HCT116 (cell line): ENCODE results near the gene TM4SF4. TPM values are rescaled to one million over a fixed set of nuclear protein-coding genes. Genes with fewer than 3 reads are reported as not detected.

Experiments
- ATAC-seq: fragments of 200-7000 bp; cut with Tn5 transposase; 2 replicates; pipeline ENCODE4 v1.9.1; 2020; ENCODE audit warnings: mild to moderate bottlenecking, moderate library complexity
- BruUV-seq: library from RNA; stranded (reverse); fragments of 400-500 nt; replicated peaks from 2 replicates; lab custom pipeline; 2021; lab: Mats Ljungman, UMichigan
- CTCF ChIA-PET: fragments of 300-600 bp; sonication (Branson Sonifier 250); formaldehyde crosslinking; loops from one replicate; lab custom pipeline; 2021; ENCODE audit warnings: antibody characterized with exemption; lab: Charles Lee
- POLR2A ChIA-PET: fragments of 300-600, 350-600 bp; sonication (Branson Sonifier 250); formaldehyde crosslinking; loops from one replicate; lab custom pipeline; 2021; ENCODE audit warnings: antibody characterized with exemption; lab: Charles Lee
- RAD21 ChIA-PET, 2 experiments: fragments of 300-600 bp; sonication (Branson Sonifier 250); formaldehyde crosslinking; loops; one replicate each; lab custom pipeline; 2023; ENCODE audit warnings: low total read pairs in 2 of 2; ENCODE audit not compliant: uncharacterized antibody in 2 of 2, unreplicated experiment in 2 of 2, low non-redundant PET in 1 of 2; lab: Charles Lee
- DNase-seq: peaks from one replicate; pipeline ENCODE4 v3.0.0-alpha.2; 2010; ENCODE audit warnings: low read depth, low spot score
- H2AFZ ChIP-seq: fragments of 200-600 bp; shearing (Covaris generic), sonication (generic); 2 replicates; pipeline ENCODE4 v1.6.1; 2017; ENCODE audit warnings: low read depth, mixed run types, mixed read lengths, antibody characterized with exemption, low read length; ENCODE audit not compliant: poor library complexity, severe bottlenecking
- H3K27ac ChIP-seq: 2 replicates; pipeline ENCODE4 v1.5.1; 2012; ENCODE audit warnings: low read depth, low read length
- H3K27me3 ChIP-seq: fragments of 200-600 bp; sonication (generic); 2 replicates; pipeline ENCODE4 v1.6.1; 2016; ENCODE audit warnings: mixed run types, low read length, mixed read lengths; ENCODE audit not compliant: insufficient read depth
- H3K36me3 ChIP-seq, 2 experiments: fragments of 200-500 bp in 1 of 2; fragments of 200-600 bp in 1 of 2; sonication (Bioruptor generic) in 1 of 2; sonication (generic) in 1 of 2; 2 replicates each; pipeline versions ENCODE4 v1.5.1 to v1.6.1; 2014 to 2016; ENCODE audit warnings: low read length in 2 of 2, inconsistent platforms in 1 of 2, mixed read lengths in 1 of 2, mixed run types in 1 of 2; ENCODE audit not compliant: insufficient read depth in 2 of 2, control insufficient read depth in 1 of 2
- H3K4me1 ChIP-seq, 2 experiments: fragments of 200-600 bp in 1 of 2; sonication (generic) in 1 of 2; 2 replicates each; pipeline versions ENCODE4 v1.5.1 to v1.6.1; 2012 to 2017; ENCODE audit warnings: low read length in 2 of 2, inconsistent platforms in 1 of 2, mild to moderate bottlenecking in 1 of 2, mixed read lengths in 1 of 2, mixed run types in 1 of 2, moderate library complexity in 1 of 2; ENCODE audit not compliant: insufficient read depth in 2 of 2, control insufficient read depth in 1 of 2
- H3K4me2 ChIP-seq: fragments of 200-600 bp; sonication (generic); 2 replicates; pipeline ENCODE4 v1.6.1; 2017; ENCODE audit warnings: mixed run types, low read length, mixed read lengths
- H3K4me3 ChIP-seq, 2 experiments: fragments of 200-600 bp in 1 of 2; sonication (generic) in 1 of 2; replicated peaks in 1 of 2; 2 replicates each; pipeline ENCODE4 v1.5.1; 2011 to 2016; ENCODE audit warnings: low read length in 2 of 2, control low read depth in 1 of 2, low read depth in 1 of 2, mild to moderate bottlenecking in 1 of 2, mixed read lengths in 1 of 2, mixed run types in 1 of 2
- H3K79me2 ChIP-seq: fragments of 200-600 bp; sonication (generic); 2 replicates; pipeline ENCODE4 v1.6.1; 2017; ENCODE audit warnings: mild to moderate bottlenecking, mixed run types, low read length, moderate library complexity, mixed read lengths; ENCODE audit not compliant: insufficient read depth
- H3K9ac ChIP-seq: fragments of 200-600 bp; sonication (generic); 2 replicates; pipeline ENCODE4 v1.6.1; 2016; ENCODE audit warnings: low read length, mixed read lengths
- H3K9me2 ChIP-seq: fragments of 200-600 bp; sonication (generic), shearing (Covaris generic); 2 replicates; pipeline ENCODE4 v1.6.1; 2017; ENCODE audit warnings: mixed run types, mild to moderate bottlenecking, moderate library complexity; ENCODE audit not compliant: insufficient read depth
- H3K9me3 ChIP-seq, 2 experiments: fragments of 200-500 bp in 1 of 2; fragments of 200-600 bp in 1 of 2; sonication (Bioruptor generic) in 1 of 2; sonication (generic) in 1 of 2; 2 replicates each; pipeline ENCODE4 v1.6.1; 2014 to 2017; ENCODE audit warnings: low read length in 2 of 2, mixed read lengths in 2 of 2, inconsistent platforms in 1 of 2, low read depth in 1 of 2, mild to moderate bottlenecking in 1 of 2, mixed run types in 1 of 2, moderate library complexity in 1 of 2; ENCODE audit not compliant: control insufficient read depth in 1 of 2, insufficient read depth in 1 of 2
- H4K20me1 ChIP-seq: fragments of 200-600 bp; sonication (generic), shearing (Covaris generic); 2 replicates; pipeline ENCODE4 v1.6.1; 2017; ENCODE audit warnings: mixed run types, mild to moderate bottlenecking, moderate library complexity; ENCODE audit not compliant: insufficient read depth
- CBX3 ChIP-seq: IDR thresholded peaks from 2 replicates; pipeline ENCODE4 v1.6.1; 2012; ENCODE audit warnings: low read depth
- EGR1 ChIP-seq: IDR thresholded peaks from 2 replicates; pipeline ENCODE4 v1.6.1; 2012; ENCODE audit warnings: low read depth
- ELF1 ChIP-seq: IDR thresholded peaks from 2 replicates; pipeline ENCODE4 v1.6.1; 2012; ENCODE audit warnings: low read depth, borderline replicate concordance
- EZH2 ChIP-seq: fragments of 200-600 bp; sonication (generic); IDR thresholded peaks from 2 replicates; pipeline ENCODE4 v1.6.1; 2017; ENCODE audit warnings: antibody characterized with exemption, mixed run types
- EZH2phosphoT487 ChIP-seq: fragments of 200-600 bp; IDR thresholded peaks from 2 replicates; pipeline ENCODE4 v1.6.1; 2018; ENCODE audit warnings: antibody characterized with exemption, borderline replicate concordance
- FOSL1 ChIP-seq: IDR thresholded peaks from 2 replicates; pipeline ENCODE4 v1.6.1; 2012; ENCODE audit warnings: low read depth
- MAX ChIP-seq: IDR thresholded peaks from 2 replicates; pipeline ENCODE4 v1.6.1; 2012
- POLR2A ChIP-seq: IDR thresholded peaks from 2 replicates; pipeline ENCODE4 v1.7.0; 2011; ENCODE audit warnings: borderline replicate concordance; ENCODE audit not compliant: insufficient read depth, insufficient read length; ENCODE audit errors: extremely low read depth
- POLR2AphosphoS5 ChIP-seq: IDR thresholded peaks from 2 replicates; pipeline ENCODE4 v1.6.1; 2011; ENCODE audit warnings: mild to moderate bottlenecking, low read depth, low read length, moderate library complexity
- REST ChIP-seq: IDR thresholded peaks from 2 replicates; pipeline ENCODE4 v1.6.1; 2012; ENCODE audit warnings: low read depth
- SP1 ChIP-seq: IDR thresholded peaks from 2 replicates; pipeline ENCODE4 v1.6.1; 2012; ENCODE audit warnings: low read depth
- YY1 ChIP-seq: IDR thresholded peaks from 2 replicates; pipeline ENCODE4 v1.6.1; 2011; ENCODE audit warnings: low read length, low read depth, moderate library complexity, mild to moderate bottlenecking; ENCODE audit not compliant: insufficient replicate concordance; ENCODE audit errors: extremely low read depth
- ZBTB33 ChIP-seq: IDR thresholded peaks from 2 replicates; pipeline ENCODE4 v1.6.1; 2011; ENCODE audit warnings: mild to moderate bottlenecking, low read length, moderate library complexity; ENCODE audit not compliant: insufficient replicate concordance; ENCODE audit errors: extremely low read depth
- intact Hi-C: fragments of 100-400 bp; cut with micrococcal nuclease; formaldehyde crosslinking; loops from 2 replicates; pipeline ENCODE4 v1.10.0; 2022
- total RNA-seq: library from RNA; stranded (reverse); gene quantifications from one replicate; pipeline ENCODE4 v1.2.1, GENCODE V29; 2021; ENCODE audit not compliant: unreplicated experiment

TM4SF4 gene
- total RNA-seq, 1 experiment from 2014 or later: 0.91 TPM

GRCh38 chr3:149510480-149510879 is 36.0 kb downstream of the TM4SF4 start:
- Histone ChIP-seq H3K27me3 (no peaks in the 10 kb centered on the region), H3K36me3 (no peaks in the 10 kb centered on the region), H3K9ac (no peak overlapping the region), H3K27ac (no peak overlapping the region), H2AFZ (no peak overlapping the region), H3K79me2 (no peaks in the 10 kb centered on the region), H3K4me3 (no peak overlapping the region), H4K20me1 (no peaks in the 10 kb centered on the region), H3K4me1 (no peaks in the 10 kb centered on the region), H3K9me2 (no peaks in the 10 kb centered on the region), H3K9me3 (no peaks in the 10 kb centered on the region), H3K4me2 (no peak overlapping the region)
- ATAC-seq (no peak), DNase-seq (no peak)
- ChIA-PET RAD21 (no interaction called here), POLR2A (no interaction called here), CTCF (no interaction called here)
- TF ChIP-seq POLR2AphosphoS5 (no peak), EGR1 (no peak), REST (no peak), CBX3 (no peak), POLR2A (no peak), EZH2 (no peak), ZBTB33 (no peak), ELF1 (no peak), FOSL1 (no peak), EZH2phosphoT487 (no peak), SP1 (no peak), YY1 (no peak), MAX (no peak)
- no TSS peak for BruUV-seq
- intact Hi-C loops: no loop called here
